DMS 273 (cell line): ENCODE measurements around the gene SLC2A13.
A peak's percentile ranks its signal among the peaks of the same experiment; 100 is the strongest.
"Not testable (repeated sequence)": the region's sequence is repeated elsewhere in the genome, so short reads cannot be mapped to it uniquely, and the experiment has no call there.

Source experiments
- DNase-seq: peaks from one replicate; lab custom pipeline; 2025; ENCODE audit not compliant: unreplicated experiment; lab: John Stamatoyannopoulos, UW

The SLC2A13 gene

GRCh38 chr12:40044396-40044795 lies 61.5 kb downstream of the SLC2A13 start:
- DNase-seq: no peak

GRCh38 chr12:40039598-40039997 lies 66.3 kb downstream of the SLC2A13 start:
- no peak for DNase-seq

GRCh38 chr12:40038619-40039018 lies 67.3 kb downstream of the SLC2A13 start:
- no peak for DNase-seq

- DNase-seq: no peak
Observed at GRCh38 chr12:40034712-40035111, 71.2 kb downstream of the SLC2A13 start.

GRCh38 chr12:40034156-40034555 lies 71.7 kb downstream of the SLC2A13 start:
- no peak for DNase-seq

GRCh38 chr12:40033242-40033630 lies 72.6 kb downstream of the SLC2A13 start:
- DNase-seq: no peak

- no peak for DNase-seq
Observed at GRCh38 chr12:40032433-40033241, 73.2 kb downstream of the SLC2A13 start.

GRCh38 chr12:40031965-40032364 lies 73.9 kb downstream of the SLC2A13 start:
- DNase-seq: peak; percentile 4

- DNase-seq: not testable (repeated sequence)
Observed at GRCh38 chr12:40030970-40031369, 74.9 kb downstream of the SLC2A13 start.

- no peak for DNase-seq
Observed at GRCh38 chr12:40028296-40028695, 77.6 kb downstream of the SLC2A13 start.

GRCh38 chr12:40022850-40023249 lies 83.0 kb downstream of the SLC2A13 start:
- no peak for DNase-seq

GRCh38 chr12:40020261-40020691 lies 85.6 kb downstream of the SLC2A13 start:
- no peak for DNase-seq

- DNase-seq: no peak
Observed at GRCh38 chr12:40017488-40017887, 88.4 kb downstream of the SLC2A13 start.

GRCh38 chr12:40016980-40017379 lies 88.9 kb downstream of the SLC2A13 start:
- DNase-seq: no peak

- no peak for DNase-seq
Observed at GRCh38 chr12:40015881-40016280, 90.0 kb downstream of the SLC2A13 start.

GRCh38 chr12:40015345-40015744 lies 90.5 kb downstream of the SLC2A13 start:
- no peak for DNase-seq

- DNase-seq: no peak
Observed at GRCh38 chr12:40013847-40014246, 92.0 kb downstream of the SLC2A13 start.

GRCh38 chr12:40013292-40013691 lies 92.6 kb downstream of the SLC2A13 start:
- DNase-seq: no peak

- no peak for DNase-seq
Observed at GRCh38 chr12:40012711-40013110, 93.2 kb downstream of the SLC2A13 start.

GRCh38 chr12:40011775-40012129 lies 94.1 kb downstream of the SLC2A13 start:
- DNase-seq: no peak

- peak; percentile 75 for DNase-seq
Observed at GRCh38 chr12:40010899-40011774, 94.7 kb downstream of the SLC2A13 start.
